GM23248 (cell line): ENCODE measurements around the gene CCL18. TPM values are rescaled to one million over a fixed set of nuclear protein-coding genes. Genes with fewer than 3 reads are reported as not detected.

Experiments used
- DNase-seq: peaks from one replicate; pipeline ENCODE4 v3.0.0-alpha.2; 2015
- H2AFZ ChIP-seq: fragments of 200-600 bp; sonication (generic); 2 replicates; pipeline ENCODE4 v1.6.1; 2016; ENCODE audit warnings: antibody characterized with exemption
- H3F3A ChIP-seq: fragments of 200-600 bp; sonication (generic); 2 replicates; pipeline ENCODE4 v1.6.1; 2016; ENCODE audit warnings: mild to moderate bottlenecking, antibody characterized with exemption, mixed run types; ENCODE audit not compliant: insufficient read depth
- H3K27ac ChIP-seq: fragments of 200-600 bp; sonication (generic); 2 replicates; pipeline ENCODE4 v1.5.1; 2016; ENCODE audit warnings: mild to moderate bottlenecking
- H3K27me3 ChIP-seq: fragments of 200-600 bp; sonication (generic); replicated peaks from 2 replicates; pipeline ENCODE4 v1.6.1; 2016; ENCODE audit warnings: mild to moderate bottlenecking; ENCODE audit not compliant: insufficient read depth
- H3K36me3 ChIP-seq: fragments of 200-600 bp; sonication (generic); 2 replicates; pipeline ENCODE4 v1.6.1; 2016; ENCODE audit warnings: low read depth, mild to moderate bottlenecking
- H3K4me1 ChIP-seq: fragments of 200-600 bp; sonication (generic); 2 replicates; pipeline ENCODE4 v1.6.1; 2016; ENCODE audit warnings: mild to moderate bottlenecking; ENCODE audit not compliant: insufficient read depth
- H3K4me2 ChIP-seq: fragments of 200-600 bp; sonication (generic); one replicate; pipeline ENCODE4 v1.6.1; 2016; ENCODE audit warnings: mild to moderate bottlenecking; ENCODE audit not compliant: unreplicated experiment
- H3K4me3 ChIP-seq: fragments of 200-600 bp; sonication (generic); 2 replicates; pipeline ENCODE4 v1.5.1; 2016; ENCODE audit warnings: mild to moderate bottlenecking
- H3K79me2 ChIP-seq: fragments of 200-600 bp; sonication (generic); 2 replicates; pipeline ENCODE4 v1.6.1; 2016; ENCODE audit warnings: mild to moderate bottlenecking; ENCODE audit not compliant: insufficient read depth
- H3K9ac ChIP-seq: fragments of 200-600 bp; sonication (generic); 2 replicates; pipeline ENCODE4 v1.6.1; 2016; ENCODE audit warnings: mild to moderate bottlenecking
- H3K9me2 ChIP-seq: fragments of 200-600 bp; sonication (generic); 2 replicates; pipeline ENCODE4 v1.6.1; 2016; ENCODE audit warnings: mixed run types, mild to moderate bottlenecking, moderate library complexity; ENCODE audit not compliant: insufficient read depth
- H3K9me3 ChIP-seq: fragments of 200-600 bp; sonication (generic); one replicate; pipeline ENCODE4 v1.6.1; 2017; ENCODE audit warnings: low read depth
- H4K20me1 ChIP-seq: fragments of 200-600 bp; sonication (generic); 2 replicates; pipeline ENCODE4 v1.6.0; 2016; ENCODE audit not compliant: insufficient read depth
- EZH2 ChIP-seq: fragments of 200-600 bp; sonication (generic); IDR thresholded peaks from 2 replicates; pipeline ENCODE4 v1.6.1; 2018; ENCODE audit warnings: antibody characterized with exemption, mild to moderate bottlenecking; ENCODE audit not compliant: insufficient read depth, poor library complexity, severe bottlenecking
- EZH2phosphoT487 ChIP-seq: fragments of 200-600 bp; sonication (generic); IDR thresholded peaks from 2 replicates; pipeline ENCODE4 v1.6.1; 2018; ENCODE audit warnings: antibody characterized with exemption, moderate library complexity, mild to moderate bottlenecking, low read depth; ENCODE audit not compliant: insufficient read depth
- WGBS, 2 experiments: methylation state at CpG; one replicate each; pipeline ENCODE4 v1.1.6; 2015 to 2017; ENCODE audit warnings: low lambda C conversion rate in 2 of 2, low coverage in 1 of 2; ENCODE audit errors: missing lambda C conversion rate in 2 of 2; 5-methylcytosine and 5-hydroxymethylcytosine counted together
- in situ Hi-C: fragments of 300-500 bp; cut with MboI; formaldehyde crosslinking; loops from 2 replicates; pipeline ENCODE4 v1.15.0; 2020
- polyA plus RNA-seq: library from polyadenylated mRNA; unstranded; fragments of >200 nt; fragmentation: Nextera tagmentation; extraction: Ambion mirVana; gene quantifications from 2 replicates; pipeline ENCODE4 v1.2.1, GENCODE V29; 2016
- total RNA-seq: library from RNA; depleted of rRNA; stranded (reverse); fragments of >200 nt; shearing (Covaris generic); gene quantifications from 2 replicates; pipeline ENCODE4 v1.2.3, GENCODE V29; 2014

CCL18 gene
- total and polyA plus RNA-seq, 2 experiments from 2014 or later = not detected

GRCh38 chr17:36066365-36066985 is 2.4 kb downstream of the CCL18 start:
- no peak overlapping the region for H3K27ac ChIP-seq
- no peaks in the 10 kb centered on the region for H4K20me1 ChIP-seq
- no peaks in the 10 kb centered on the region for H3K79me2 ChIP-seq
- H3F3A ChIP-seq = no peaks in the 10 kb centered on the region
- no peak overlapping the region for H3K4me2 ChIP-seq
- H3K4me3 ChIP-seq = no peak overlapping the region
- no peak overlapping the region for H3K9ac ChIP-seq
- no peak overlapping the region for H2AFZ ChIP-seq
- H3K27me3 ChIP-seq = no peaks in the 10 kb centered on the region; the same call in 1 of the 2 replicates
- H3K36me3 ChIP-seq = no peaks in the 10 kb centered on the region
- H3K9me2 ChIP-seq = no peaks in the 10 kb centered on the region
- WGBS, 2 experiments = 30% methylated on average over 6 of the region's 6 CpGs
- H3K9me3 ChIP-seq = no peaks in the 10 kb centered on the region
- no peak for TF ChIP-seq EZH2phosphoT487
- in situ Hi-C loops = no loop called here
- no peaks in the 10 kb centered on the region for H3K4me1 ChIP-seq
- DNase-seq = no peak

DNA sequence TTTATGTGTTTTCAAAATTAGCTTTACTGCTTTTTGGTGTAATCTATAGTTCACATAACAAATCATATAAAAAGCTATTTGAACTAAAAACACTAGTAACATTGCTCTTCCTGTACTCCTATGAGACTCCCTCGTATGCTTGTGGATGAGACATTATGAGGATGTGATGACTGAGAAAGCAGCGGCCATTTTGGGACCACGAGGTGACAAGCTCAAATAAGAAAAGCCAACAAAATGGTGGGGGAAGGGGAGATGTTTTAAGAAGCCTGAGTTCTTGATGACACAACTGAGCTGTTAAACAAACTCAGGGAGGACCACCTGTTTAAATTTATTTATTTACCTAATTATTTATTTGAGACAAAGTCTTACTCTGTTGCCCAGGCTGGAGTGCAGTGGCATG is 4.5 kb downstream of the CCL18 start:
- Histone ChIP-seq H3K79me2 (no peaks in the 10 kb centered on the region), H3F3A (no peaks in the 10 kb centered on the region), H3K27ac (no peak overlapping the region), H3K4me3 (no peak overlapping the region), H3K4me1 (no peaks in the 10 kb centered on the region), H3K9me2 (no peaks in the 10 kb centered on the region), H3K4me2 (no peak overlapping the region), H4K20me1 (no peaks in the 10 kb centered on the region), H2AFZ (no peak overlapping the region), H3K27me3 (no peaks in the 10 kb centered on the region), H3K36me3 (no peaks in the 10 kb centered on the region), H3K9ac (no peak overlapping the region), H3K9me3 (no peaks in the 10 kb centered on the region)
- TF ChIP-seq EZH2phosphoT487 (no peak), EZH2 (no peak)
- WGBS, 2 experiments = 13 to 24% methylated on average over 3 of the region's 3 CpGs
- in situ Hi-C loops = no loop called here
- DNase-seq = no peak

DNA sequence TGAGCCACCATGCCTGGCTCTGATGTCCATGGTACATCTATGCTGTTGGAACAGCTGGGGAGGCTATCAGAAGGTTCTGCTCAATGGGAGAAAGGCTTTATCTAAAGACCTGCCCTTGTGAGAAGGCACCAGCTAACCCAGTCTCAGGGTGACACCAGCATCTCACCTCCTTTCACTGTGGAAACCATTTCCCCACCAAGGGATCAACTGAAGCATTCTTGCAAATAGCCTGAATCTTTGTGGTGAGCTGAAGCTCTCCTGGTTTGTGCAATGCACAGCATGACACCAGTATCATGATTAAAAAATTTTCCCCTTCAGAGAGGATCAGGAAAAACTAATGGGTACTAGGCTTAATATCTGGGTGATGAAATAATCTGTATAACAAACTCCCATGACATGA is 5.1 kb downstream of the CCL18 start:
- no peak for DNase-seq
- no peaks in the 10 kb centered on the region for H3K27me3 ChIP-seq
- no peak overlapping the region for H3K4me3 ChIP-seq
- H3K36me3 ChIP-seq = no peaks in the 10 kb centered on the region
- H3K4me2 ChIP-seq = no peak overlapping the region
- H3K4me1 ChIP-seq = no peaks in the 10 kb centered on the region
- no peak overlapping the region for H3K9ac ChIP-seq
- in situ Hi-C loops = no loop called here
- H3K79me2 ChIP-seq = no peaks in the 10 kb centered on the region
- no peaks in the 10 kb centered on the region for H3K9me3 ChIP-seq
- TF ChIP-seq EZH2phosphoT487 (no peak), EZH2 (no peak)
- H4K20me1 ChIP-seq = no peaks in the 10 kb centered on the region
- H3K9me2 ChIP-seq = no peaks in the 10 kb centered on the region
- no peak overlapping the region for H3K27ac ChIP-seq
- no peak overlapping the region for H2AFZ ChIP-seq
- H3F3A ChIP-seq = no peaks in the 10 kb centered on the region

GRCh38 chr17:36070427-36070826 is 6.4 kb downstream of the CCL18 start:
- Histone ChIP-seq H3K27me3 (no peaks in the 10 kb centered on the region), H3K4me3 (no peak overlapping the region), H3K9me2 (no peaks in the 10 kb centered on the region), H3F3A (no peaks in the 10 kb centered on the region), H3K9ac (no peak overlapping the region), H3K4me2 (no peak overlapping the region), H3K79me2 (no peaks in the 10 kb centered on the region), H4K20me1 (no peaks in the 10 kb centered on the region), H3K27ac (no peak overlapping the region), H3K9me3 (no peaks in the 10 kb centered on the region), H2AFZ (no peak overlapping the region), H3K36me3 (no peaks in the 10 kb centered on the region), H3K4me1 (no peaks in the 10 kb centered on the region)
- TF ChIP-seq EZH2phosphoT487 (no peak), EZH2 (no peak)
- 15 to 18% methylated on average over 3 of the region's 3 CpGs for WGBS, 2 experiments
- in situ Hi-C loops = no loop called here
- no peak for DNase-seq

- no peaks in the 10 kb centered on the region for H3K27me3 ChIP-seq
- no peak overlapping the region for H2AFZ ChIP-seq
- no peaks in the 10 kb centered on the region for H3K9me2 ChIP-seq
- DNase-seq = no peak
- no peaks in the 10 kb centered on the region for H4K20me1 ChIP-seq
- H3K4me1 ChIP-seq = no peaks in the 10 kb centered on the region
- H3K9ac ChIP-seq = no peak overlapping the region
- H3K36me3 ChIP-seq = no peaks in the 10 kb centered on the region
- no peaks in the 10 kb centered on the region for H3F3A ChIP-seq
- no peak overlapping the region for H3K4me3 ChIP-seq
- no peaks in the 10 kb centered on the region for H3K9me3 ChIP-seq
- no peak overlapping the region for H3K27ac ChIP-seq
- in situ Hi-C loops = no loop called here
- no peaks in the 10 kb centered on the region for H3K79me2 ChIP-seq
- WGBS, 2 experiments = 37 to 38% methylated on average over 2 of the region's 2 CpGs
- no peak for TF ChIP-seq EZH2
- TF ChIP-seq EZH2phosphoT487 = no peak
- H3K4me2 ChIP-seq = no peak overlapping the region
Measured at GRCh38 chr17:36071751-36072150, 7.7 kb downstream of the CCL18 start.
